Fibroblast of skin of back (primary cell): Measurements from ENCODE around the gene CAMK2G.
"Not testable (repeated sequence)": the region's sequence is repeated elsewhere in the genome, so short reads cannot be mapped to it uniquely, and the experiment has no call there.

ENCODE experiments used
- DNase-seq: peaks from one replicate; pipeline ENCODE4 v3.0.0-alpha.2; 2013

The CAMK2G gene

DNA sequence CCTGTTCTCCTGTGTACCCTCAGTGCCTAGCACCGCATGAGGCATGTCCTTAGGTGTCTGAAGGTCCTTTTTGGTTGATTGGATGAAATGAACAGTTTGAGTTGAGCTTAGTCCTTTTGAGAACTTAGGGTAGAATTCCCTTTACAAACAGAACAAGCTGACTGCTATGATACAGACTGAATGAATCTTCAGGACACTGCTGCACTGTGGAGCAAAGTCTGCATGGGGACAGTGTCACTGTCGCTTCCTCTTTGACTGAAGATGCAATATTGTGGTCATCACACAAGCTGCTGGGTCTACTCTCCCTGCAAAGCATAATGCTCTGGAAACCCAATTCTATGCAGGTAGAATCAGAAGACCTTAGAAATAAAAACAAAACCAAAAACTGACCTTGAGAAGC is 28.0 kb upstream of the CAMK2G start:
- no peak for DNase-seq

DNA sequence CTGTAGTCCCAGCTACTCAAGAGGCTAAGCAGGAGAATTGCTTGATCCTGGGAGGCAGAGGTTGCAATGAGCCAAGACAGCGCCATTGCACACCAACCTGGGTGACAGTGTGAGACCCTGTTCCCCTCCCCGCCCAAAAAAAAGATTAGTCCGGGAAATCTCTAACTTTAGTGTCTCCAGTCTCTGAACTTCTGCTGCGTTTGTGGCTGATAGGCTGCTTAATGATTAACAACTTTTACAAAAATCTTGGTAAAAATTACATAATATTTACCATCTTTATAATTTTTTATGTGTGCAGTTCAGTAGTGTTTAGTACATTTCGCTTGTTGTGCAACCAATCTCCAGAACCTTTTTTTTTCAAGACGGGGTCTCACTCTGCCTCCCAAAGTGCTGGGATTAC is 26.9 kb upstream of the CAMK2G start:
- no peak for DNase-seq

DNA sequence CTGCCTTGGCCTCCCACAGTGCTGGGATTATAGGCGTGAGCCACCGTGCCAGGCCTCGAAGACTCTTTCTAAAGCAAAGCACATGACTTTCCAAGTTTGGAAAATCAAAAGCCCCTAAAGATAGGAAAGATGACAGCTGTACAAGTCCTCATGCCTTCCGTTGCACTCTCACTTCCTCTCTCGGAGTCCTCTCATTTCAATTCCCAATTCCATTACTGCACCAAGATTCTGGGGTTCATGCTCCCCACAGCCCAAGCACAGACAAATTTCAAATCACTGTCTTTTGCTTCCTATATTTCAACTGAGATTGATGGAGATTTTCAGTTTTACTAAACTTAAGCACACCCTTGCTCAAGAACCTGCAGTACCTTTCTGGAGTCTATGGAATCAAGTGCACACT is 25.7 kb upstream of the CAMK2G start:
- DNase-seq = no peak

DNA sequence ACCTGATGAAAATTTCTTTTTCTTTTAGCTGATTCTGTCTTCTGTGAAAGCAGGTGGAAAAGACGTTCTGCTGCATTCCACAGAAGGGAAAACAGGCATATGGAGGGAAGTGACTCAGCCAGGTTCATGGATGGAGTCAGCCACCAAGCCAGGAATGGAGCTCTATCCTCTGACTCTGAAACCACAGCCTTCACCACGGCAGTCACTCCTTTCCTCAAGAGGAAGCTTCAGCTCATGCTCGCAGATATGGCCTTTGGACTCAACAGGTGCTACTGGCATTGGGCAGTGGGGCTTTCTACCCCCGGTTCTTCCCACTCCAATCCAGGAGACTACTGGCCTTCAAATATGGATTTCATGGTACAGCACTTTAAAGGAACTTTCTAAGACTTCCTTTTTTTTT is 25.1 kb upstream of the CAMK2G start:
- peak; percentile 90 for DNase-seq

DNA sequence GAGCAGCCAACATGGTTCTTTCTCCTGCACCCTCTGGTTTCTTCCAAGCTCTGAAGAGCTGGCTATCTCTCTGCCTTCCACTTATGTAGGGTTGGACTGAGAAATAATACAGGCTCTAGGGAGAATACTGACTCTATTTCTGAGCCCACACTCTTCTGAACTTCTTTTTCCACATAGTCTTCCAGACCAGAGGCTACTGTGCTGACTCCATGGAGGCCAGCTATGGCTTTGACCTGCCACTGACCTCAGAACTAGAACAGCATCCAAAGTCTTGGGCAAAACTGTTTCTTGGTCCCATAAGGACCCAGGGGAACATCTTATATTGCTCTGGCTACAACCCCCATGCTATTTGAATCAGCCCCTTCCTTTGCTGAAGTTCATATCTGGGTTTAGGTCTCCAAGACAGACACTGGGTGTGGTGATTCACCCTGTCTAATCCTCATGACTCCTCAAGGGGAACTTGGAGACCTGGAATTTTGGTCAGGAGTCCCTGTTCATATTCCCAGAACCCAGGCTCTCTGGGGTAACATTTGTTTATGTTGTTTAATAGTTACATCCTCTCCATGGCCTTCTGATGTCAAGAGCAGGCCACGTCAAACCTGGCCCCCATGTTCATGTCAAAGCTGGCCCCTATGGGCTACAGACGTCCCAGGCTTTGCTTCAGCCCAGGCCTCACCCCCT is 24.5 kb upstream of the CAMK2G start:
- DNase-seq = peak; percentile 53

DNA sequence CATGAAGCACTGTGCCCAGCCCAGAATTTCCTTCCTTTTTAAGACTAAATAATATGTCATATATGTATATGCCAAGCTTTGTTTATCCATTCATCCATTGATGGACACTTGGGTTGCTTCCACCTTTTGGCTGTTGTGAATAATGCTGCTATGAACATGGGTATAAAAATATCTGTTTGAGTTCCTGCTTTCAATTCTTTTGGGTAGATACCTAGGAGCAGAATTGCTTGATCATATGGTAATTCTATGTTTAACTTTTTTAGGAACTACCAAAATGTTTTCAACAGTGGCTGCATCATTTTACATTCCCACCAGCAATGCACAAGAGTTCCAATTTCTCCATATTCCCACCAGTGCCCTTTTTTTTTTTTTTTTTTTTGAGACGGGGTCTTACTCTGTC is 23.3 kb upstream of the CAMK2G start:
- DNase-seq = no peak

DNA sequence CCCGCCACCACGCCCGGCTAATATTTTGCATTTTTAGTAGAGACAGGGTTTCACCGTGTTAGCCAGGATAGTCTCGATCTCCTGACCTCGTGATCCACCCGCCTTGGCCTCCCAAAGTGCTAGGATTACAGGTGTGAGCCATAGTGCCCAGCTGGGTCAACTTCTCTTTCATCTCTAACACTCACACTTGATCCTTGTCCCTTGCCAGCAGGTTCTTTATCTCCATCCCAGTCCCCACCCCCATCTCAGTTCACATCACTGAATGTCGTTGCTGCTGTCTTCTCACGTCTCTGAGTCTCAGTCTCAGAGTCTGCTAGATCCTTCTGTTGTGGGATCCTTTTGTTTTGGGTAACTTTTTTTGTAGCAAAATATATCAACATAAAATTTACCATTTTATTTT is 21.0 kb upstream of the CAMK2G start:
- not testable (repeated sequence) for DNase-seq

DNA sequence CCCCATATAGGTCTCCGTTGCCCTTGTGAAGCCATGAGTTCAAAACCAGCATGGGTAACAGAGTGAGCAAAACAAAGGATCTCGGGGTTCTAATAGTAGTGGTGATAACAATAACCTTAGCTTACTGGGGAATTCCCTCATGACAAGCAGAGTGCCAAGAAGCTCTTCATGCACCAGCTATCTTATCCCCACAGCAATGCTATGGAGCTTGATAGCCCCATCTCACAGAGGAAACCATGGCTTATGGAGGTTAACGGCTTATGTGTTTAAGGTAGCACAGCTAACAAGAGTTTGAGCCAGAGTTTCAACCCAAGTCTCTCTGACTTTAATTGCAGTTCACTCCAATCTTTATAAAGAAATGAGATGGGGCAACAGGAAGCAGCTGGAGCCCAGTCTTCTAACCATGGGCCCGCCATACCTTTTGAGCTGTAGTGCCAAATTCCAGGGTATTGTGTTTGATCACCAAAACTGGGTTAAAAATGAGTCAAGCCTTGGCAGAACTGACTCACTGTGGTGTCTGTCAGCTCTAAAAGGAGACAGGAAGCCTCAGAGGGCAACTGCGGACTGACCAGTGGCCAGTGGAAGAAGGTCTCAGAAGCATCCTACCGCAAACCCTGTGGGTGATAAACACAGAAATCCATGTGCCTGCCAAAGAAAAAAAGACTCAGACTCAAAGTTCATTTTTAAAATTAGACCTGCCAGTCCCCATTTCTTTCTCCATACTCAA is 20.1 kb upstream of the CAMK2G start:
- peak; percentile 72 for DNase-seq

DNA sequence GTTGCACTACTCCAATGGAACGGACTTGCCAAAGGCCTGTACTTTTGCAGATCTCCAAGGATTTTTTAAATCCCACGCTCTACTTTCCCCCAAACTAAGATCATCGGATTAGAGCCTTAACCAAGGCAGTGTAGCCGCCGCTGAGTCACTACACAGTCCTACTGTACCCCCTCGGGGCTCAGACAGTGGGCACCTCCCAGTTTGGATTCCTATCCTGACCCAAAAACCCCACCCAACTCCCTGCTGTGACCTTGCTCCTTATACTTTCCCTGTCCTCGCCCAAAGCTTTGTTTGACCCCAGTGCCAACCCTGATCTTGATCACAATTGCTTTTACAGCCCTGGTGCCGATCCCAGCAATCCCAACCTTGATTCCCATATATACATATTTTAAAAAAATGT is 19.1 kb upstream of the CAMK2G start:
- DNase-seq = peak; percentile 48

DNA sequence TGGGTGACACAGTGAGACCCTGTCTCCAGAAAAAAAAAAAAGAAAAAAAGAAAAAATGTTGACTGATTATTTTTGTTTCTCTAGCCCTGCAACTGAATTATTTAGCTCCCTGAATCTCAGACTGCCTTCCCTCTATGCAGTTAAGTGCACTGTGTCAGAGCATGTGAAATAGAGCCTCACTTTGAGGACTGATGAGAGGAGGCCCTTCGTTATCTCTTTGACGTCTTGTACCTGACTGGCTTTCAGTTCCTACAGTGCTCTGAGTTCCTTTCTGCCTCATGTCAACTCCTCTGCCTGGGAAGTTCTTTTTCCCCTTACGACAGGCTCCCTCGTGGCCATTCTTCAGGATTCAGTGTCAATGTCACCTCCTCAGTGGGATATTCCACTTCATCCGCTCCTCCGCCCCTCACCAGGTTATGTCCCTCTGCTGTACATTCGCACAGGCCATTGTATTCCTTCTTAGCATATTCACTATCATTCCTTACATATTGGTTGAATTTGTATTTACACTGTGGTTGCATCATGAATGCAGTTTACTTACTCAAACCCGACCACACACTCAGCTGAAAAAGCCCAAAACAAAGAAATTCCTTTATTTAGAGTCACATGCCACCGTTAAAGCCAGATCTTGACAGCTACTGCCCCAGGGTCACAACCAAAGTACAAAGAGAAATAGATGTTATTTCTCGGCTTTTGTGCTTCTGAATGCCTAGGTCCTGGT is 18.1 kb upstream of the CAMK2G start:
- peak; percentile 73 for DNase-seq

DNA sequence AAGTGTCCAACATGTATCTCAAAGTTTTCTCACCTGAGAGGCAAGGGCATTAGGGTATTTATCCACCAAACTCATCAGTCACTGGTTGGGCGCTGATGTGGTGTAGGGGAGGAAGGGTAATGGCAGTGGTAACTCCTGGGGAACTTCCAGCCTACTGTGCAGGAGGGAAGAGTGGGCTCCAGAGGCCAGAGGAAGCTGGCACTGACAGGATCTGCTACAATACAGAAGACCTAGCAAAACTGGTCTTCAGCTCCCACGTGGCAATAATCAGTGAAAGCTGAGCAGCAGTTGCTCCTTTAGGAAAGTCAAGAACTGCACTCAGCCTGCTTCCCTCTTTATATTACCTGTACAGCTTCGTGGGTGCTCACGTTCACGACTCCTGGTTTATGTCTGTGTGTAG is 17.2 kb upstream of the CAMK2G start:
- DNase-seq = no peak

DNA sequence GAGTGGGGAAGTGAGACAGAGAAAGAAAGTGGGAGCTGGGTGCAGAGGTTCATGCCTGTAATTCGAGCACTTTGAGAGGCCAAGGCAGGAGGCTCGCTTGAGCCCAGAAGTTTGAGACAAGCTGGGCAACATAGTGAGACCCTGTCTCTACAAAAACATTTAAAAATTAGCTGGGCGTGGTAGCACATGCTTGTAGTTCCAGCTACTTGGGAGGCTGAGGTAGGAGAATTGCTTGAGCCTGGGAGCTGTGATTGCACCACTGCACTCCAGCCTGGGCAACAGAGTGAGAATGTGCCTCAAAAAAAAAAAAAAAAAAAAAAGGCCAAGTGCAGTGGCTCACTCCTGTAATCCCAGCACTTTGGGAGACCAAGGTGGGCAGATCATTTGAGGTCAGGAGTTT is 16.5 kb upstream of the CAMK2G start:
- DNase-seq = not testable (repeated sequence)

DNA sequence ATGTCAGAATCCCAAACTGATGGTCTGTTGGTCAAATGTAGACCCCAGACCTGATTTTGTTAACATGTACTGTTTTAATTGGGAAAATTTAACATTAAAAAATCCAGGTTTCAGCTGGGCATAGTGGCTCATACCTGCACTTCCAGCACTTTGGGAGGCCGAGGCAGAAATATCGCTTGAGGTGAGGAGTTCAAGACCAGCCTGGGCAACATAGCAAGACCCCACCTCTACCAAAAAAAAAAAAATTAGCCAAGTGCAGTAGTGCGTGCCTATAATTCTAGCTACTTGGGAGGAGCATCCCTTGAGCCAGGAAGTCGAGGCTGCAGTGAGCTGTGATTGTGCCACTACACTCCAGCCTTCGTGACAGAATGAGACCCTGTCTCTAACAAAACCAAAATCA is 15.9 kb upstream of the CAMK2G start:
- DNase-seq = no peak

DNA sequence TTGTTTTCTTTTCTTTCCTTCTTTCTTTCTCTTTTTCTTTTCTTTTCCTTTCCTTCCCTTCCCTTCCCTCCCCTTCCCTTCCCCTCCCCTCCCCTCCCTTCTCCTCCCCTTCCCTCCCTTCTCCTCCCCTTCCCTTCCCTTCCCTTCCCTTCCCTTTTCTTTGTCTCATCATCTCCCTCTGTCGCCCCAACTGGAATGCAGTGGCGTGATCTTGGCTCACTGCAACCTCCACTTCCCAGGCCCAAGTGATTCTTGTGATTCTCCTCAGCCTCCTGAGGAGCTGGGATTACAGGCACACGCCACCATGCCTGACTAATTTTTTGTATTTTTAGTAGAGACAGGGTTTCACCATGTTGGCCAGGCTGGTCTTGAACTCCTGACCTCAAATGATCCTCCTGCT is 15.1 kb upstream of the CAMK2G start:
- DNase-seq = peak; percentile 67

DNA sequence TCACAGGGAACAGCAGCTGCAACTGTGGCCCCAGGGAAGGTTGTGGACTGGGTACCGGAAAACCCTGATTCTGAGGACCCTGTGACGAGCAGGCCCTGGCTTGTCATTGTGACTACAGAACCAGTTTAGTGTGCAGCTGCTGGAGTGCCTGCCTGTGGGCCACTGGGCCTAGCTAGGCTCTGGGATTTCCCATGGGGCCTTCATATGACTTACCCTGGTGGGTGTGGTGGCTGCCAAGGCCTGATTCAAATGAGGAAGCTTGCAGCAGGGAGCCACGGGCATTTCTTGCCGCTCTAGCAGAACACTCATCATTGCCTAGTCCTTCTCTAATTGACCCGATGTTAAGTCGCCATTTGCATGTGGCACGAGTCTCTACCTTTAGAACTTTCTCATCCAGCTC is 14.7 kb upstream of the CAMK2G start:
- DNase-seq = peak; percentile 93

DNA sequence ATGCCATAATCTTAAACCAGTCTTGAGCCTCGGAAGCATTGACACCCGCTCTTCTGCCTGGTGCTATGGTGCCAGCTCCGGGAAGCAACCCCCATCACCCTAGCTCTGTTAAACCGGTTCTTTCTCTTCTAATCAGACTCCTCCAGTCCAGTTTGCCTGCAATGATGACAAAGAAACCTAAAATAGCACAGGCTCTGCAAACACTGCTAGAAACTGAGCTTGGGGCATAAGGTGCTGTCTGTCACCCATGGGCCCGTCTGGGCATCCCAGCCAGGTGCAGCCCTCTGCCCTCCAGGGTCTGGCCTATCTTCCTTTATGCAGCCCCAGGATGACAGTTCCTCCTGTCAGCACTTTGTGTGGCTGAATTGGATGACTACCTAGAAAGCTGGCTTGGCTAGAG is 14.2 kb upstream of the CAMK2G start:
- DNase-seq = no peak

DNA sequence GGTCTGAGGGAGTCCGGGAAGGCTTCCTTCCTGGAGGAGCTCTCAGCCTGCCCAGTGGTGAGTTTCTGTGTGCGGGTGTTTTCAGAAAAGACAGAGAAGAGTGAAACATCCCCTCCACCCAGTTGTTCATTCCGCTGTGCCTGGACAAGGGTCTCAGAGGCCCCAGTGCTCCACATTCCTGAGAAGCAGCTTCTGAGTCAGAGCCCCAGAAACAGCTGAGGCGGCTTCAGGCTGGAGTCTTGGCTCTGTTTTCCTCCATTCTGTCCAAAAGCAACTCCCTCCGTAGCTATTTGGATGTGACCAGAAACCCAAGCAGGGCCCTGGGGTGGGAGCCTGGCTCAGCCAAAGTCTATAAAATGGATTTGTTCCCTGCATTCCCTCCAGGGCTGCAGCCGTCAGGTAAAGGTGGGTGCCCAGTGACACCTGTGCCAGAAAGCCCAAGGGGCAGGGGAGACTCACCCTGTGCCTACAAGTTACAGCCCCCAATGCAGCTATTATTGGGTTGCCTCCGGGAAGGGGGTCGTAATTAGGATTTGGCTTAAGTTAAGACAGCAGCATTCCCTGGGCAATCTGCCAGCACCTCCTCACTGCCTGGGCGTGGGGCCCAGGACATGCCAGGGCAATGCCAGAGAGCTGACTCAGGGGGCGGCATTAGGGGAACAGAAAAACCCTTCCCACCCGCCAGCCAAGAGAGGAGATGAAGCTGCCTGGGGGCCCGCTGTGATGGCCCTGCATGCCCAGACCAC is 13.1 kb upstream of the CAMK2G start:
- DNase-seq = peak; percentile 97

DNA sequence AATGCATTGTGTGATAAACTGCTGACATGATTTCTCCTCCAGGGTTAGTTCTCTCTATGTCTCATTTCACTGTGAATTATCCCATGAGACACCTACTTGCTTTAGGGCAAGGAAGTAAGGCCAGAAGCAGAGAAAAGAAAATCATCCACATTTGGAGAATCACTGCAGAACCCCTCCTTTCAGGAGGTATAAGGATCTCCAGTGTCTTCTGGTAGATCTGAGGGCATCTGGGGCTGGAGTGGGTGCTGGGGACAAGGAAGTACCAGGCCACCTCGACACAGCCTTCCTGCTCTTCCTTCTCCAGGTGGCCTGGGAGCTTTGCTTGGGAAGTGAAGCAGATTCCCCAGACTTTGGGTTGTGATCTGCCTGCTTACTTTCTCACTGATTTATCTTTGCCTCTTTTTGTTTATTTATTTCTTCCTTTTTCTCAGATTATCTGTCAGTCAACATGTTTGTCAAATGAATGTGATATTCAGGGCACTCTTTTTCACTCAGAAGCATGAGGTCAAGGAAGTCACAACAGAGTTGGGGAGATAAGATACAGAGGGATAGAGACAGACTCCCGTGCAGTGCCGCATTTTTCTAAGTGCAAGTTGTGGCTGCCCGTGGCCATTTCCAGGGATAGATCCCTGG is 12.4 kb upstream of the CAMK2G start:
- DNase-seq = no peak

DNA sequence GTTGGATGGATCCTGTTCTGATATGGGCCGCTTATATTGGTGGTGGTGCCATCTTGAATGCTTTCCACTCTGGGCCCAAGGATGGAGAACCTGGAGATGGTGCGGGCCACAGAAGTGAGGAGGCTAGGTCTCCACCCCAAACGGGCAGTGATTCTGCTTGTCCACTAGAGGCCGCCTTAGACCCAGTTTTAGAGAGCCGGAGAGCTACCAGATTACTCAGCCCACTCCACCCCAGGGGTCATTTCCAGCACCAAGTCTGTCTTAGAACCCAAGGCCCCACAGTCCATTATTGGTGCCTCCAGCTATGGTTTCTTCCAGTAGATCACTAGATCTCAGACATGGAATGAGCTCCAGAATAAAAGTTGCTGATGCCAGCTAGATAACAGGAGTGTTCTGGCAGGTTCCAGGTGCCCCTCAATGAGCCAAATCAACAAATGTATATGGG is 11.8 kb upstream of the CAMK2G start:
- peak; percentile 81 for DNase-seq

DNA sequence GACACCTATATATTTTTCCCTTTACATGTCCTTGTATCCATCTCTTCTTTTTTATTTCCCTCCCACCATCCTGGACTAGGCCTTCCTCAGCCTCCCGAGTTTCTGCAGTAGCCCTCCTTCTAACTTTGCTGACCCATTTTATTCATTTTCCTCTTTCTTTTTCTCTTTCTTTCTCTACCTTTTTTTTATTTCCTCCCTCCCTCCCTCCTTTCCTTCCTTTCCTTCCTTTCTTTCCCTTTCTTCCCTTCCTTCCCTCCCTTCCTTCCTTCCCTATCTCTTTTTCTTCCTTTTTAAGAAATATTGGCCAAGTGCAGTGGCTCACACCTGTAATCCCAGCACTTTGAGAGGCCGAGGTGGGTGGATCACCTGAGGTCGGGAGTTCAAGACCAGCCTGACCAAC is 9.7 kb upstream of the CAMK2G start:
- DNase-seq = no peak

DNA sequence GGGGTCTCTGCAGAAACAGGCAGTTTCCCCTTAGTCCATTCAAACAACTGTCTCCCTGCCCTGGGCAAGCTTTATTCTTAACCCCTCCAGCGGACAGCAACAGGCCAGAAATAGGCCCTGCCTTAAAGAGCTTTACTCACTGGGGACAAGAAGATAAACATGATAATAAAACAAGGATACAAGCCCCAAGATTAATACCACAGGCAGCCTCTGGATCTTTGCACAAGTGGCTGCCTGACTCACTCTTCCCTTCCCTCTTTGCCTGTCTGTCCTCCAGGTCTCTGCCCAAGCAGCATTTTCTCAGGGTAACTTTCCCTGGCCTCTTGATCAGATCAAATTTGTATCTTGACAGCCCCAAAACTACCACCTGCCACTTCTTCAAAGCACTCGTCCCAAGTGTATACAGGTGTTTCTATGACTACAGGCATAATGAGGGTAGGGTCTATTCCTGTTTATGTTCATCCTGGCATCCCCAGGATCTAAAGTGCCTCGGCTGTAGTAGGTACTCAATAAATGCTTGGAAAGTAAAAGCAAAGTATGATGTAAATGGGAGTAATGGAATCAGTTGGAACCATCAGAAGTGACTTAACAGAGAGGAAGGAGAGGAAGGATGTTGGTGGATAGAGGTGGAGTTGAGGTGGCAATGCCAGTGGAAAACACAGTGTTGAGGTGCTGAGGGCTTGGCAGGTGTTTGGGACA is 7.0 kb upstream of the CAMK2G start:
- peak; percentile 48 for DNase-seq
